Dendritic cell treated with granulocyte-macrophage colony-stimulating factor and Interleukin-4, amounts not matched to agents 40 ng/mL and 50 ng/mL, for 4 days (primary cell): ENCODE measurements around the gene APCS.

Experiments
- H3K27ac Mint-ChIP-seq: one replicate; pipeline ENCODE4 v1.8.0; 2022; ENCODE audit warnings: mild to moderate bottlenecking, mixed read lengths
- H3K27me3 Mint-ChIP-seq: one replicate; pipeline ENCODE4 v1.8.0; 2022; ENCODE audit warnings: mild to moderate bottlenecking, mixed read lengths
- H3K36me3 Mint-ChIP-seq: one replicate; pipeline ENCODE4 v1.8.0; 2022; ENCODE audit warnings: low read depth, mixed read lengths
- H3K4me1 Mint-ChIP-seq: one replicate; pipeline ENCODE4 v1.8.0; 2022; ENCODE audit warnings: low read depth, mixed read lengths
- H3K4me3 Mint-ChIP-seq: one replicate; pipeline ENCODE4 v1.8.0; 2022; ENCODE audit warnings: mild to moderate bottlenecking, moderate library complexity, mixed read lengths
- H3K9me3 Mint-ChIP-seq: one replicate; pipeline ENCODE4 v1.8.0; 2022; ENCODE audit warnings: mixed read lengths
- intact Hi-C: fragments of 100-400 bp; cut with micrococcal nuclease; formaldehyde crosslinking; loops from one replicate; pipeline ENCODE4 v1.15.0; 2022

The APCS gene, protein sequence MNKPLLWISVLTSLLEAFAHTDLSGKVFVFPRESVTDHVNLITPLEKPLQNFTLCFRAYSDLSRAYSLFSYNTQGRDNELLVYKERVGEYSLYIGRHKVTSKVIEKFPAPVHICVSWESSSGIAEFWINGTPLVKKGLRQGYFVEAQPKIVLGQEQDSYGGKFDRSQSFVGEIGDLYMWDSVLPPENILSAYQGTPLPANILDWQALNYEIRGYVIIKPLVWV

DNA sequence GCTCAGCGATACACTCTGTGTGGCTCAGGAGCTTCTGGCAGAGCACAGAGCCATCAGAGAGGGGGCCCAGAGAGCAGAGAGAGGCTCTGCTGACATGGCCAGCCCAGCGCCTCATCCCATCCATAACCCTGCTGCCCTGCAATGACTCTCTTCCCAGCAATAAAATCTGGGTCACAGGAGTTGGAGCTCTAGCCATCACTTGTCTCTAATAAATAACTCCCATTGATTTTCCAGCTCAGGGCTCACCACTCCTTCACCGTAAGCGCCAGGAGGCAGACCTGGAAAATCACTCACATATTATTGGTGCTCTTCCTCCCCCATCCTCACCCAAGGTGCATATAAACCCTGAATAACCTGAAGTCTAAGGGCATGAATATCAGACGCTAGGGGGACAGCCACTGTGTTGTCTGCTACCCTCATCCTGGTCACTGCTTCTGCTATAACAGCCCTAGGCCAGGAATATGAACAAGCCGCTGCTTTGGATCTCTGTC, at the start of gene APCS:
Gene APCS, plus strand, starts transcription at position 366 of the 491 bp plus-strand sequence. Its CDS starts 96 bp downstream, at position 462.
- H3K36me3 Mint-ChIP-seq: no peaks in the 10 kb centered on the region
- H3K27me3 Mint-ChIP-seq: peaks cover 9% of the 10 kb centered on the region
- H3K9me3 Mint-ChIP-seq: peaks cover 29% of the 10 kb centered on the region
- H3K27ac Mint-ChIP-seq: no peak within 1 kb of the TSS
- H3K4me3 Mint-ChIP-seq: no peak within 1 kb of the TSS
- peaks cover 8% of the 10 kb centered on the region for H3K4me1 Mint-ChIP-seq
- intact Hi-C loops: no loop called here

DNA sequence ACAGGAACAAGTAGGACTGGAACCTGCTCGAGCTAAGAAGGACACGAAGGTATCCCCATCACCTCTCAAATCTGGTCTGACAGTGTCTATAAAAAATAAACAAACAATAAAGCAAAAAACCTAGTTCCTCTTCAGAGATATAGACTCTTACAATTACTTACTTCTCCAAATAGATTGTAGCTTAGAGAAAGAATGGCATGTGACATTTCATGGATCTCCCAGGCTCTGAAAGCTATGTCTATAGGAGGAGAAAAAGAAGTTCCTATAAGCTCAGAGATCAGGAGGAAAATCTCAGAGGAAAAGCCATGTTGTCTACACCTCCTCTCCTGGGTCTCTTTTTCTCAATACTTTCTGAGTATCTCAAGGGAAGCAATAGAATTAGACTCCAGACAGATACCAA, 39.5 kb upstream of the APCS start:
- no peak overlapping the region for H3K4me3 Mint-ChIP-seq
- H3K4me1 Mint-ChIP-seq: peaks cover 4% of the 10 kb centered on the region
- no peaks in the 10 kb centered on the region for H3K36me3 Mint-ChIP-seq
- H3K27me3 Mint-ChIP-seq: no peaks in the 10 kb centered on the region
- no peak overlapping the region for H3K27ac Mint-ChIP-seq
- H3K9me3 Mint-ChIP-seq: no peaks in the 10 kb centered on the region
- intact Hi-C loops: no loop called here

DNA sequence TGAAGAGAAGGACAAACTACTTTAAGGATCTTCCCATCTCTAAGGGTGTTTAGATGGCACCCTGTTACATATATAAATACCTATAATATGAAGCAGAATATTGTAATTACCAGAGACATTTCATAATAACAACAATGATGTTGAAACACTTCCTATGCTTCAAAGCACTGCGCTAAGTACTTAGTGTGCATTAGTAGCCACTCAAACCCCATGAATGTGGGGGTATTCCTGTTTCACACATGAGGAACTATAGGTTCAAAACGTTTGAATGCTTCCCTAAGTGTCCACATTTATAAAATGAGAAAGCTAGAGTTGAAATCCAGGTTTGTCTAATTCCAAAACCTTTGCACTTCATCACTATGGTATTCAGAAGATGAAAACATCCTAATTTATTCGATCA, 33.4 kb upstream of the APCS start:
- no peak overlapping the region for H3K4me3 Mint-ChIP-seq
- no peaks in the 10 kb centered on the region for H3K27me3 Mint-ChIP-seq
- no peak overlapping the region for H3K27ac Mint-ChIP-seq
- peaks cover 6% of the 10 kb centered on the region for H3K9me3 Mint-ChIP-seq
- intact Hi-C loops: no loop called here
- H3K4me1 Mint-ChIP-seq: peaks cover 11% of the 10 kb centered on the region
- H3K36me3 Mint-ChIP-seq: no peaks in the 10 kb centered on the region

DNA sequence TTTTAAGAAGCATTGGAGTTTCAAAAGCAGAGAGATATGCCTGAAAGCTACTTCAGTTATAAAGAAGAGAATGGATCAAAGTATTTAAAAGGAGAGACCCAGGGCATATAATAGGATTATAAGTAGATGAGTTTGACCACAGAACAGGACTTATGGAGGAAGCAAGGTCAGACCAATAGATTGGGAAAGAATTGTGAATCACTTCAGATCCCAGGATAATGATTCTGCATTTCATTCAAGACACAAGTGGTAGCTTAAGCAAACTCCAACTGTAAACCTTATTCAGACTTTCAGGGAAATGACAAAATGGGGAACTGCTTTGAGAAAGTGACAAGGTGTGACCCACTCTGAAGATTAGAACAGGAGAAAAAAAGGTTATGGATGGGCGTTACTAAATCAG, 32.9 kb upstream of the APCS start:
- intact Hi-C loops: no loop called here
- Mint-ChIP-seq H3K27me3 (no peaks in the 10 kb centered on the region), H3K4me1 (peaks cover 11% of the 10 kb centered on the region), H3K27ac (no peak overlapping the region), H3K36me3 (no peaks in the 10 kb centered on the region), H3K9me3 (peaks cover 10% of the 10 kb centered on the region), H3K4me3 (no peak overlapping the region)

DNA sequence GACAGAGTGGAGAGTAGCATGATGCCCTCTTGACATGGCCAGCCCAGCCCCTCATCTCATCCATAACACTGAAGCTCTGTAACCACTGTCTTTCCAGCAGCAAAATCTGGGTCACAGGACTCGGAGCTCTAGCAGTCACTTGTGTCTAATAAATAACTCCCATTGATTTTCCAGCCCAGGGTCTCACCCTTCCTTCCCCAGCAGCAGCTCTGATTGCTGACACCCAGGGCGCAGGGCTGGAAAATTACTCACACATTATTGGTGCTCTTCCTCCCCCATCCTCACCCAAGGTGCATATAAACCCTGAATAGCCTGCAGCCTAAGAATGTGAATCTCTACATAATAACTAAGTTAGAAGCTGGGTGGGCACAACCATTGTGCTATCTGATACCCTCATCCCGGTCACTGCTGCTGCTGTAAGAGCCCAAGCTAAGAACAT, 30.7 kb upstream of the APCS start:
- Mint-ChIP-seq H3K36me3 (no peaks in the 10 kb centered on the region), H3K27ac (no peak overlapping the region), H3K4me1 (peaks cover 11% of the 10 kb centered on the region), H3K27me3 (no peaks in the 10 kb centered on the region), H3K9me3 (peaks cover 11% of the 10 kb centered on the region), H3K4me3 (no peak overlapping the region)
- intact Hi-C loops: no loop called here

DNA sequence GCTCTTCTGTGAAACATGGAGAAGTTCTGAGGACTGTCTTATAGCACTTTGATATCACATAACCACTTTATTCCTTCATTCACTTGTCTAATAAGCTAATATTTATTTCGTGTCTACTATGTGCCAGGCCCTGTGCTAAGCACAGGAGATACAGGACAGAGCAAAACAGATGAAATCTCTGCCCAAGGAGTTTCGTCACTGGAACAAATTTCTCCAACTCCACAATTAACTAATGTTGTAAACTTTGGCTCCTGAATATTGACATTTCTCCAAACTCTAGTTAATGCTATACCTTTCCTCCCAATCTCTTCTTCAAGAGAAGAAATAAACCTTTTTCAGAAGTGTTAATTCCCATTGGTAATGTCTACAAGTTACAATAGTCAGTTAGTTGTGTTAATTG, 27.0 kb upstream of the APCS start:
- no peaks in the 10 kb centered on the region for H3K36me3 Mint-ChIP-seq
- intact Hi-C loops: no loop called here
- H3K9me3 Mint-ChIP-seq: peaks cover 17% of the 10 kb centered on the region
- H3K4me3 Mint-ChIP-seq: no peak overlapping the region
- no peaks in the 10 kb centered on the region for H3K4me1 Mint-ChIP-seq
- no peak overlapping the region for H3K27ac Mint-ChIP-seq
- no peaks in the 10 kb centered on the region for H3K27me3 Mint-ChIP-seq

DNA sequence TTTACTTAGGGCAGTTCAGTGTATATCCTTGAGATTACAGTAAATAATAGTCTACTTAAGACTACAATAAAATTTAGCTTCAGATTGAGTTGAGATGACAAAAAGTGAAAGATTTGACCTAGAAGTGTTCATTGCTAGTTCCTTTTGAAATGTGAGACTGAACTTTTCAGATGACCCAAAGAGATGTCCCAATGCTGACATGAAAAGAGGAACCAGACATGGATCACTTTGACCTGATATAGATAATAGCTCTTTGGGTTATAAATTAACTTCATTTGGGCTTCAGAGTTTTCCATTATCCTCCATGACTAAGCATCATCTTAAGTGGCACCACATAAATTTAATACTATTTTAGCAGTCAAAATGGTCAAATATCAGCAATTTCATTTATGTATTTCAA, 26.1 kb upstream of the APCS start:
- Mint-ChIP-seq H3K27me3 (no peaks in the 10 kb centered on the region), H3K9me3 (peaks cover 22% of the 10 kb centered on the region), H3K4me3 (no peak overlapping the region), H3K36me3 (no peaks in the 10 kb centered on the region), H3K27ac (no peak overlapping the region), H3K4me1 (no peaks in the 10 kb centered on the region)
- intact Hi-C loops: no loop called here

DNA sequence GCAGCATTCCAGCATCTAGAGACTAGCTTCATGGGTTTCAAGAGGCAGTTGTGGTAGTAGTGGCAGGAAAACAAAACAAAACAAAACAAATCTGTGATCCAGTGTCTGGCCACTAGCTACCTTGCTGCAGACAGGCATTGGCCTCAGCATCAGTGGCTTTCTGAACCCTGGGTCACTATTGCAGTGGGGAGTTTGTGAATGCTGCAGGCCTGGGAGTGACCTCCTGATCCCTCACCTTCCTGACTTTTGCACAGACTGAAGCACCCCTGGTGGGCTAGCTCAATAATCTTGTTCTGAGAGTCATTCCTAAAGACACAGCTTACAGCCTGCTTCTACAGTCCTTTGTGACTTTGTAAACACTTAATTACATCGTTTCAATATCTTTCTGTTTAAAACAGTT, 24.9 kb upstream of the APCS start:
- no peaks in the 10 kb centered on the region for H3K27me3 Mint-ChIP-seq
- peaks cover 22% of the 10 kb centered on the region for H3K9me3 Mint-ChIP-seq
- H3K27ac Mint-ChIP-seq: no peak overlapping the region
- intact Hi-C loops: no loop called here
- H3K4me1 Mint-ChIP-seq: peaks cover 1% of the 10 kb centered on the region
- no peak overlapping the region for H3K4me3 Mint-ChIP-seq
- H3K36me3 Mint-ChIP-seq: no peaks in the 10 kb centered on the region

DNA sequence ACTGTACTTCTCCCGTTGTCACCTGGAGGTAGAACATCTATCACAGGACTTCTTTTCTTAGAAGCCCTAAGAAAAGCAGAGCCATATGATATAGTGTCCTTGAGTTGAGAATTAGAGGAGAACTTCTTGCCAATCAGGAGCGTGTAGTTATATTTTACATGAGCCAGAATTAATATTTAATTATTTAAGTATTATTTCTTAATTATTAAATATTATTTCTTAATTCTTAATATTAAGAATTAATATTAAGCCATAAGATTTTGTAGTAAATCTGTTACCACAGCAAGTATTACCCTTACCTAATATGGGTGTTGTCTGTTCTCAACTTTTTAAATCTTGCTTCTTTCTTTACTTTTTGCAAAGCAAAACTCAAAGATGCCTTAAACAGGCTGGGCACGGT, 10.2 kb upstream of the APCS start:
- Mint-ChIP-seq H3K27me3 (peaks cover 1% of the 10 kb centered on the region), H3K4me1 (no peaks in the 10 kb centered on the region), H3K4me3 (no peak overlapping the region), H3K36me3 (no peaks in the 10 kb centered on the region), H3K27ac (no peak overlapping the region), H3K9me3 (peaks cover 20% of the 10 kb centered on the region)
- intact Hi-C loops: no loop called here

DNA sequence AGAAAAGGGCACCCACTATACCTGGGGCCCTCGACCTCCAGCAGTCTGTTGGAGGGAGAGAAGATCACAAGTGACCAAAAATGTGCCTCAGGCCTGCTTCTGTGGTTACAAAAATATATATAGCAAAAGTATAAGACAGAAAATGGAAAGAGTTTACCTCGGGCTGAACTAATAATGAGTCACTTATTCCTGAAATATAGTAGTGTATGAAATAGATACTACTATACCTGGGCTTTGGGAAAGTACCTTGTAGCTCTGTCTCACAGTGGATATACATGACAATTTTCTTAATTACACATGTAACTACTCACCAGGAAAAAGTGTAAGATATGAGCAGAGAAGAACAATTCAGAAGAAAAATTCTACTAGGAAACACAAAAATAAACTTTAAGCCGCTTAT, 7.3 kb upstream of the APCS start:
- H3K27me3 Mint-ChIP-seq: peaks cover 7% of the 10 kb centered on the region
- H3K4me1 Mint-ChIP-seq: peaks cover 8% of the 10 kb centered on the region
- H3K4me3 Mint-ChIP-seq: no peak overlapping the region
- intact Hi-C loops: no loop called here
- no peaks in the 10 kb centered on the region for H3K36me3 Mint-ChIP-seq
- H3K27ac Mint-ChIP-seq: no peak overlapping the region
- peaks cover 2% of the 10 kb centered on the region for H3K9me3 Mint-ChIP-seq

DNA sequence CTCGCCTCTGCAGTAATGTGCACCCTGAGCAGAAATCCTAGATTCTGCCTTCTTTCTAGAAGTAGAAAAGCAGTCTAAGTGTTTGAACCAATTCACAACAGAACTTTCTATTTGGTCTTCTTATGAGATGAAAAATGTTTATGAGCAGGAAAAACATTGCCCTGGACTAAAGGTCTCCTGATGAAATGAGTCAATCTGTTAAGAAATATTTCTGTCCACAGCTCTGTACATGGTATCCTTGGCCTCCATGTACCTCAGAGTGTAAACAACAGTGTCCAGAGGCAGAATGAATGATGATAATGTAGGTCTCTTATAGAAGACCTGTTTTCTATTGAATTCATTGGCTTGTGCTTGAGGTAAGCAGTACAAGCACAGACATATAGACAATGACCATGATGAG, 6.2 kb upstream of the APCS start:
- no peak overlapping the region for H3K27ac Mint-ChIP-seq
- intact Hi-C loops: no loop called here
- H3K27me3 Mint-ChIP-seq: peaks cover 7% of the 10 kb centered on the region
- H3K4me3 Mint-ChIP-seq: no peak overlapping the region
- H3K4me1 Mint-ChIP-seq: peaks cover 8% of the 10 kb centered on the region
- no peaks in the 10 kb centered on the region for H3K36me3 Mint-ChIP-seq
- no peaks in the 10 kb centered on the region for H3K9me3 Mint-ChIP-seq

DNA sequence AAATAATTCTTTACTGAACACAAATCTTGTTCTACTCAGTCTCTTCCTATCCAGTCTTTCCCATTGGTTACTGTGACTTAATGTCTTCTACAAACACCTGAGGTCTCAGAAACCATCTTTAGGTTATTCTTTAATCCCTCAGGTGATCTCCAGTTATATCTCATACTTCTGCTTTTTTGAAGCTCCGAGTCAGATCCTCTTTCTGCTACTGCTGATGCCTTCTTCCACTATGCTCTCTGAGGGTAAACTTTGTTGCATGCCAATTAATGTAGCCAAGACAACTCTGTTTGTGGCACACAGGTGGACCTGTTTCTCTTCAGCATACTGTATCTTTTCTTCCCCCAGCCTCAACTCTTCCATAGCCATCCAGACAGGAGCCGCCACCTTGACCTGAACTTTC, 3.1 kb upstream of the APCS start:
- intact Hi-C loops: no loop called here
- no peak overlapping the region for H3K27ac Mint-ChIP-seq
- no peak overlapping the region for H3K4me3 Mint-ChIP-seq
- no peaks in the 10 kb centered on the region for H3K9me3 Mint-ChIP-seq
- H3K27me3 Mint-ChIP-seq: peaks cover 7% of the 10 kb centered on the region
- no peaks in the 10 kb centered on the region for H3K36me3 Mint-ChIP-seq
- H3K4me1 Mint-ChIP-seq: peaks cover 8% of the 10 kb centered on the region

DNA sequence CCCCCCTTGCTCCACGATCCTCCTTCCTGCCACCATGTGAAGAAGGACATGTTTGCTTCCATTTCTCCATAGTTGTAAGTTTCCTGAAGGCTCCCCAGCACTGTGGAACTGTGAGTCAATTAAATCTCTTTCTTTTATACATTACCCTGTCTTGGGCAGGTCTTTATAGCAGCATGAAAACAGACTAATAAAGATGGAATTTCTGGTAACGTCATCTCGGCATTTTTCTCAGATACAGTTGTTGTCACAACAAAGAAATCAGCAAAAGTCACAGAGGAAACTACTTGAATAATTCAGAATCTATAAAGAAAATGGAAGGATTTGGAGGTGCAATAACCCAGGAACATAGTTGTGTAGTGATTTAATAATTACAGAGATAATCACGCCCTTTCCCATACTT, 4.4 kb downstream of the APCS start:
- no peak overlapping the region for H3K4me3 Mint-ChIP-seq
- H3K27ac Mint-ChIP-seq: no peak overlapping the region
- H3K9me3 Mint-ChIP-seq: peaks cover 29% of the 10 kb centered on the region
- intact Hi-C loops: no loop called here
- H3K27me3 Mint-ChIP-seq: peaks cover 3% of the 10 kb centered on the region
- H3K36me3 Mint-ChIP-seq: no peaks in the 10 kb centered on the region
- peaks cover 9% of the 10 kb centered on the region for H3K4me1 Mint-ChIP-seq

DNA sequence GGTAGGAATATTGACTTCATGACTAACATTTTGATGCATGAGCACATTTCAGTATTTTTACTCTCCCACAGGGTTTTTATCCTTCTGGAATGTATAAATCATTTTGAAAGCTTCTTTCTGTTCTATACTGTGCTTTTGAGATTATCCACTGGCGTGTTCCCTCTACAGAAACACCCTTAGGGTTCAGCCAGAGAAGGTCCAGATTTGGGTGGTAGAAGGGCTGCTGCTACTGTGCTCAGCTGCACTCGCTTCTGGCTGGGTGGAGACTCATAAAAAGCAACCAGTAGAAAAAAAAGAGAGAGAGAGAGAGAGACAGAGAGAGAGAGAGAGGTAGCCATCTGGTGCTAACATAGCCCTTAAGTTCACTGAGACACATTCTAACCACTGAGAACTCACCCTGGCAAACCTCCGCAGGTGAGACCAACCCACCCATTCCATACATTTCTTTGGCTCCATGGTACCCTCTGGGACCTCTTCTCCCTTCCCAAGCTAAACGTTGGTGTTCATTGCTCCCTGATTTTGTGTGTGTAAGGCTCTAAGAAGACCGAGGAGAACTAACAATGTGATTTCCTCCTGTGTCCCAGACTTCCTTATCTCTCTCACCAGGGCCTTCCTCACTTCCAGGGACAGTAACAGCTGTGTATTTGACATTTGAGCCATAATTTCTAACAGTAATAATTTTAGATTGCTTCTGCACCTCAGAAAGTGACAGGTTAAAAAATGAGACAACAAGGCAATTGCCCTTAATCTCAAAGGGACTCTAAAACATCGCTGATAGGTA, 7.2 kb downstream of the APCS start:
- Mint-ChIP-seq H3K4me3 (no peak overlapping the region), H3K4me1 (peaks cover 9% of the 10 kb centered on the region)
- intact Hi-C loops: no loop called here

More for the DNA sequence above, 7.2 kb downstream of the APCS start:
- H3K9me3 Mint-ChIP-seq: peaks cover 27% of the 10 kb centered on the region
- no peaks in the 10 kb centered on the region for H3K36me3 Mint-ChIP-seq
- H3K27me3 Mint-ChIP-seq: no peaks in the 10 kb centered on the region
- H3K27ac Mint-ChIP-seq: no peak overlapping the region
